ENCODE results near the gene ZBED4.

Gene ZBED4

DNA sequence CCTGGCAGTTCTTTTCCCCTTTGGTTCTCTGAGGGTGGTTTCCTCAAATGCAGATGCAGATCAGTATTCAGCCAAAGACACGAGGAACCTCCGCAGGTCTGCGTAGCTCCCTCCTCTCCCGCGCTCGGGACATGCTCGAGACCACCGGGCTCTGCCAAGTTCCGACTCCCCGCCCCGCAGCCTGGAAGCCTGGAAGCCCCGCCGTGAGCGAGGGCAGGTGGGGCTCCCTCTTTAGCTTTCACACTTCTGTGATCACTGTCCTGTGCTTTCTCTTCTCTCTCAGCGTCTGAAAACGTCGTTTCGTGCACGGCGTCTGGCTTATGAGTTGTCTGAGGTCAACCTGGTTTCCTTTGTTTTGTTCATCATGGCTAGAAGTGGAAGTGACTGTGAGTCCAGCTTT, 26.6 kb downstream of the ZBED4 start:
- DNase-seq (ENCODE audit: low spot score) = no peak

DNA sequence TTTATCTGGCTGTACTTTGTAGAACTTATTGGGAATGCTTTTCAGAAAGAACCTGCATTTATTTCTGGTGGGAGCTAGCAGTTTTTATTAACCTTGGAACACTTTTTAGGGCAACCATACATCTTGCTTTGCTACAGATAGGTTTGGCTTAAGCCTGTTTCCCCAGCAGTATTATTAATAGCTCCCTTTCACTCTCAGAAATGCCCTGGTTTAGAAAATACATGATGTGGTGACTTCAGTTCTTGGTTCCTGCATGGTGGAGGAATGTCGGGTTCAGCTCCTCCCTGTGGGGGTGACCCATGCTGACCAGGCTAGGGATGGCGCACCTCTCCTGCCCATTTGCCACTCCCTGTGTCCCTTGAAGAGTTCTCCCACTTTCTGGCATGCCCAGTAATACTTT, 28.2 kb downstream of the ZBED4 start:
- no peak for DNase-seq (ENCODE audit: low spot score)

DNA sequence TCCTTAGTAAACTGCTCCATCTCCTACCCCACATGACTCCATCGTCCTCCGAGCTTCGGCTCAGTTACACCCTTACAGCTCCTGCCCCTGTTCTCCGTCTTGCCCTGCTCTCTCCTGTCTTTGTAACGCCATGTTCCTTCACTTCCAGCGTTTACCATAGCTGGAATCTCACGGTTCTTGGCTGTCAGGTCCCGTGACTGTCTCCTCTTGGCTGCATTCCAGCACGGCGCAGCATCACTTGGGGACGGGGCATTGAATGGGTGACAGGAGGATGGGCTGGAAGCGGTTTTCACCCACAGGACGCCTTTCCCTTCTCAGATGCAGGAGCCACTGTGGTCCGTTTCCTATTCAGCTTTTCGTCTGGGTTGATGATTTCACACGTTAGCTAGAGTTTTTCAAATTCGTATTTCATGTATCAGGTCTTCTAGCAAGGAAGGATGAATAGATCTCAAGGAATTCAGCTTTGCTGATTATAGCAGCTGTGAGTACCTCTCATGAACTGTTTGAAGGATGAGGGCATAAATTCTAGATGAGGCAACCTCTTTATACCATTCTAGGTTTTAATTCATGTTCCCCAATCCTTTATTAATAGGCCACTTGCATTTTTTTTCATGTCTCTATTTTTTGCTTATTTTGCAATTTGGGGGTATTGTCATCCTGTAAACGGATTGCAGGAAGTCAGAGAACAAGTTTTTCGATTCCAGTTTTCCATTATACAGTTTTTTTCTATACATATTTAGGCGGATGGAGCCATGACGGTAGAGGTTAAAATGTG, 29.1 kb downstream of the ZBED4 start:
- DNase-seq (ENCODE audit: low spot score) = no peak

DNA sequence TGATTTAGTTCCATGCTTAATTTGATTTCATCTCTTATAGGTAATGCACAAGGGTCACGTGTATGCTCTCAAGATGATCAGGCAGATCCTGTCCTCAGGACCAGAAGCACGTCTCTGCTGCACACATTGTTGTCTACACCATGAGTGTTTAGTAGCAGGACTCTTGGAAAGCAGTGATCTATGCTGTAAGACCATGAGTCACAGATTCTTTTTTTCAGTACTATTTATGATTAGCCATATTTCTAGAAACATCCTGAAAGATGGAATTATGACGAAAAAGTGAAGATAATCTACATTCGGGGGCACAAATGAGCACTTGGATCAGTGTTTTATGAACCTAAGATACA, 29.6 kb downstream of the ZBED4 start:
- no peak for DNase-seq (ENCODE audit: low spot score)

DNA sequence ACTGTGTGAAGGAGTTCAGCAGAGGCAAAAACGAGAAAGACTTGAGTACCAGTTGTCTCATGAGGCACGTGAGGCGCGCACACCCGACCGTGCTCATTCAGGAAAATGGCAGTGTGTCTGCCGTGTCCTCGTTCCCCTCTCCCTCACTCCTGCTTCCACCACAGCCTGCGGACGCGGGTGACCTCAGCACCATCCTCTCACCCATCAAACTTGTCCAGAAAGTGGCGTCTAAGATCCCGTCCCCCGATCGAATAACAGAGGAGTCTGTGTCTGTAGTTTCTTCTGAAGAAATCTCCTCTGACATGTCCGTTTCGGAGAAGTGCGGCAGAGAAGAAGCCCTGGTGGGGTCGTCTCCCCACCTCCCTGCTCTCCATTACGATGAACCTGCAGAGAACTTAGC, 30.4 kb downstream of the ZBED4 start:
- DNase-seq (ENCODE audit: low spot score) = no peak

DNA sequence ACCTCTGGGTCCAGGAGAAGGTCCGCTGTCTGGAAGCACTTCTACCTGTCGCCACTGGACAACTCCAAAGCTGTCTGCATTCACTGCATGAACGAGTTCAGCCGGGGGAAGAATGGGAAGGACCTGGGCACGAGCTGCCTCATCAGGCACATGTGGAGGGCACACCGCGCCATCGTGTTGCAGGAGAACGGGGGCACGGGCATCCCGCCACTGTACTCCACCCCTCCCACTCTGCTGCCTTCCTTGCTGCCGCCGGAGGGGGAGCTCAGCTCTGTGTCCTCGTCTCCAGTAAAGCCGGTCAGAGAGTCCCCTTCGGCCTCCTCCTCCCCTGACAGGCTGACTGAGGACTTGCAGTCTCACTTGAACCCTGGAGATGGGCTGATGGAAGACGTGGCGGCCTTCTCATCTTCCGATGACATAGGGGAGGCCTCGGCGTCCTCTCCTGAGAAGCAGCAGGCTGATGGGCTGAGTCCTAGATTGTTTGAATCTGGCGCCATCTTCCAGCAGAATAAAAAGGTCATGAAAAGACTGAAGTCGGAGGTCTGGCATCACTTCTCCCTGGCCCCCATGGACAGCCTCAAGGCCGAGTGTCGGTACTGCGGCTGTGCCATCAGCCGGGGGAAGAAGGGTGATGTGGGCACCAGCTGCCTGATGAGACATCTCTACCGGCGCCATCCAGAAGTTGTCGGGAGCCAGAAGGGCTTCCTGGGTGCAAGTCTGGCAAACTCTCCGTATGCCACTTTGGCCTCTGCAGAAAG, 31.0 kb downstream of the ZBED4 start:
- DNase-seq (ENCODE audit: low spot score) = no peak

DNA sequence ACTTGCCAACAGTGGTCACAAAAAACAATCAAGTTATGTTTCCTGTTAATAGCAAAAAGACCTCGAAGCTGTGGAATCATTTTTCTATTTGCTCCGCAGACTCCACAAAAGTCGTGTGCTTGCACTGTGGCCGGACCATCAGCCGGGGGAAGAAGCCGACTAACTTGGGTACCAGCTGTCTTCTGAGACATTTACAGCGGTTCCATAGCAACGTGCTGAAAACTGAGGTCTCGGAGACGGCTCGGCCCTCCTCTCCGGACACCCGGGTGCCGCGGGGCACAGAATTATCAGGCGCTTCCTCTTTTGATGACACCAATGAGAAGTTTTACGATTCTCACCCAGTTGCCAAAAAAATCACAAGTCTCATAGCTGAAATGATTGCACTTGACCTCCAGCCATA, 31.6 kb downstream of the ZBED4 start:
- DNase-seq (ENCODE audit: low spot score) = no peak

DNA sequence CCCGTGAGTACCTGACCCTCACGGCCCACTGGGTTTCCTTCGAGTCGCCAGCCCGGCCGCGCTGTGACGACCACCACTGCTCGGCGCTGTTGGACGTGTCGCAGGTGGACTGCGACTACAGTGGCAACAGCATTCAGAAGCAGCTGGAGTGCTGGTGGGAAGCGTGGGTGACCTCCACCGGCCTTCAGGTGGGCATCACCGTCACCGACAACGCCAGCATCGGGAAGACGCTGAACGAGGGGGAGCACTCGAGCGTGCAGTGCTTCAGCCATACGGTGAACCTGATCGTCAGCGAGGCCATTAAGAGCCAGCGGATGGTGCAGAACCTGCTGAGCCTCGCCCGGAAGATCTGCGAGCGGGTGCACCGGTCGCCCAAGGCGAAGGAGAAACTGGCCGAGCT, 32.2 kb downstream of the ZBED4 start:
- no peak for DNase-seq (ENCODE audit: low spot score)

DNA sequence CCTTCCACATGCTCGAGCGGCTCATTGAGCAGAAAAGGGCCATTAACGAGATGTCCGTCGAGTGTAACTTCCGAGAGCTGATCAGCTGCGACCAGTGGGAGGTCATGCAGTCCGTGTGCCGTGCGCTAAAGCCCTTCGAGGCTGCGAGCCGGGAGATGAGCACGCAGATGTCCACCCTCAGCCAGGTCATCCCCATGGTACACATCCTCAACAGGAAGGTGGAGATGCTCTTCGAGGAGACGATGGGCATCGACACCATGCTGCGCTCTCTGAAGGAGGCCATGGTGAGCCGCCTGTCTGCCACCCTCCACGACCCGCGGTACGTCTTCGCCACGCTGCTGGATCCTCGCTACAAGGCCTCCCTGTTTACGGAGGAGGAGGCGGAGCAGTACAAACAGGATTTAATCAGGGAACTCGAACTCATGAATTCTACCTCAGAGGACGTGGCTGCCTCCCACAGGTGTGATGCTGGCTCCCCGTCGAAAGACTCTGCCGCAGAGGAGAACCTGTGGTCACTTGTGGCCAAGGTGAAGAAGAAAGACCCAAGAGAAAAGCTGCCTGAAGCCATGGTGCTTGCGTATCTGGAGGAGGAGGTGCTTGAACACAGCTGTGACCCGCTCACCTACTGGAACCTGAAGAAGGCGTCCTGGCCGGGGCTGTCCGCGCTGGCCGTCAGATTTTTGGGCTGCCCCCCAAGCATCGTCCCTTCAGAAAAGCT, 32.9 kb downstream of the ZBED4 start:
- no peak for DNase-seq (ENCODE audit: low spot score)

DNA sequence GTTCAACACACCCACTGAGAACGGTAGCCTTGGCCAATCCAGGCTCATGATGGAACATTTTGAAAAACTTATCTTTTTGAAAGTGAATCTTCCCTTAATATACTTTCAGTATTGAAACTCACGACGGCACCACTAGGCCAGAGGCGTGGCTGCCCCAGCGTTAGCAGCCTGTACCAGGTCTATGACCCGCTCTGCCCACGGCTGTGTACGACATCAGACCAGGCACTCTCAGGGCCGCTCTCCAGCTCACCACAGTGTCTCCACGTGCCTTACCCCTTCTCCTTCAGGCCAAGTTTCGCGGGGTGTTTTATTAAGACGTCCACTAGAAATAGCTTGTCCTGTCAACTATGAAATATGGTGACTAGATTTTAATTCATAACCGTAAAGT, 33.4 kb downstream of the ZBED4 start:
- DNase-seq (ENCODE audit: low spot score) = no peak

DNA sequence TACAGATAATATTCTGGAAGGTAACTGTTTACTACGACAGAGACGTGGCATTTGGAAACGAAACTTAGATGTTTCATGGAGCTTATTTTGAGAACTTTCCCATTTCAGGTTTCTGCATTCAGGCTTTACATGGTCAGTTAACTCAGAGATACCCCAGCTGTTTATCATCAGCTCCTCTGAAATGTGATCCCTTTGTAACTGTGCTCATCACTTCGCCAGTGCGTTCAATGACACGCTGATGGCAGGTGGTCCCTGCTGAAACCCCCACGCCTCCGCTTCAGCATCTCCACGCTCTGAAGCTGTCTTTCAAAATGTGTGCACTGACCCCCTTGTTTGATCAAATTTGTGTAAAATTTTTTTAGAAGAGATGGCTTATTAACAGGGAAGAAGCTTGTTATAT, 34.1 kb downstream of the ZBED4 start:
- DNase-seq (ENCODE audit: low spot score) = no peak

DNA sequence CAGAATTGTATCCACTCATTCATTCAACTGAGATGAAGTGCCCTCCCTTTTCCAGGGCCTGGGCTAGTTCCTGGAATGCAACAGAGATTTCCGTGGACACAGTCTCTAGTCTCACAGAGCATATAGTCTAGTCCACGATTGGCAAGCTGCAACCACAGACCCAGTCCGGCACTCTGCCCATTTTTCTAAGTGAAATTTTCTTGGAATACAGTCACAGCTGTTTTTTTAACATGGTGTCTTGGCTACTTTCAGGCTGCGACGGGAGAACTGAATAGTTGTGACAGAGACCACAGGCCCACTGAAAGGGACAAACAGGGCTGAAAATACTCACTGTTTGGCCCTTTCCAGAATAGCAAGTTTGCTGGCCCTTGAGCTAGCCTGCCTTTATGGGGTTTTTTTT, 35.4 kb downstream of the ZBED4 start:
- no peak for DNase-seq (ENCODE audit: low spot score)

DNA sequence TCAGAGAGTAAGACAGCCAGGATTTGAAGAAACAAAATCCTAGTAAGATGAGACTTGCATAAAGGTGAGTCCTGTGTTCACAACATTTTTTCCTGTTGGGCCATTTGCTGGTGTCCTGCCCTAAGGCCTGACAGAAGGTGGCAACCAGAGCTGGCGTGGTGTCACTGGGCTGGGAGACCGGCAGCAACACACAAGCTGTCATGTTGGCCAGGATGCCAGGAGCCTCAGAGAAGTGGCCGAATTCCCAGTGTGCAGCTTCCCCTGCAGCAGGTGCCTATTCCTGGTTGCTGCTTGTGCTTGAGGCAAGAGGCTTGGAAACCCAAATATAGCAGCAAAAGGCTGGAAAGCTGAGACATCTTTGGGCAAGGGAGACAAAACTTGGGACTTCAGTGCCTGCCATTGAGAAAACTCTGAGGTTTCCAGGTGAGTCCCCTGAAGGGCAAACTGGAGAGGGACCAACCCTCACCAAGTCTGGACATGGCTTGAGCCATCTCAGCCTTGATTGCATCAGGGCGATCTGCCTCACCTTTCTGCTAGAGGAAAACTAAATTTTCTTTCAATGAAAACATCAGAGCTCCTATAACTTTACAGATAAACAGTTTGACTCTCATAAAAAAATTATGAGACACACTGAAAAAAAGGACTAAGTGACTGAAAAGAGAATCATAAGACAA, 38.7 kb downstream of the ZBED4 start:
- DNase-seq (ENCODE audit: low spot score) = no peak

DNA sequence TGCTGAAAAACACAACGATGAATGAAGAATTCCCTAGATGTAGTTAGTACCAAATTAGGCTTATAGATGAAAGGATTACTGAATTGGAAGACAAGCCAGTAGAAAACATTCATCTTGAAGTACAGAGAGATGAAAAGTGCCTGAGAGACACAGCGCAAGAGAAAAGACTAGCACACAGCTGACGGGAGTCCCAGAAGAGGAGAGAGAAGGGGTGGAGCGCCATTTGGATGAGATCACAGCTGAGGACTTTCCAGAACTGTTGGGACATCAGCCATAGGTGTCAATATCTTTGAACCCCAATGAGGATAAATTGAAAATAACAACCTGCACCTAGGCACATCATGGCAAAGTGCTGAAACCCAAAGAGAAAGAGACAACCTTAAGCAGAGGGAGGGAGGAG, 39.4 kb downstream of the ZBED4 start:
- no peak for DNase-seq (ENCODE audit: low spot score)

DNA sequence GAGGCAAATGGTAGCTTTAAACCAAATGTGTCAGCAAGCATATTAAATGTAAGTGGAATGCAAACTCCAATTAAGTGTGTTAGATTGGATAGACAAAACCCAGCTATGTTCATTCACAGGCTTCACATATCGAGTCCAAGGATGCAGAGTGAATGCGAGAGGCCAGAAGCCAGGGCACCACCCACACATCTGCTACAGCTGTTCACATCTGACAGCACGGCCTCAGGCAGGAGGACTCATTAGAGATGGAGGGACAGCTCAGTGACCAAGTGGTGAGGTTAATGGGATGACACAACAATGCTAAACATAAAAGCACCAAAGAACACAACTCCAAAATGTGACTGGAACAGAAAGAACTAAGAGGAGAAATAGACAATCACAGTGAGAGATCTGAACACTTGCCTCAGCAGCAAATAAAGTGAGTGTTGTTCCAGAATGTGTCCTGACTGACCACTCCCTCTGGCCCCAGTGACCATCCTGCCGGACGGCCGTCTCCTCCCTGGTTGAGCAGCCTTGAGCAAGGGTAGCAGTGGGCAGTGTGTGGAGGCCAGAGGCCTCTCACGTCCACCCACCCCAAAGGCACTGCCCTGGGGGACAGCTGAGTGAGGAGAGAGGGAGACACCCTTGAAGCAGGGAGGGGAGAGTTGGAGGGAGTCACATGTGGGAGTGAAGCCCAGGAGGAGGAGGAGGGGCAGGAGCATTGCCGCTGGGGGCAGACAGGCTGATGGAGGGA, 40.8 kb downstream of the ZBED4 start:
- no peak for DNase-seq (ENCODE audit: low spot score)

DNA sequence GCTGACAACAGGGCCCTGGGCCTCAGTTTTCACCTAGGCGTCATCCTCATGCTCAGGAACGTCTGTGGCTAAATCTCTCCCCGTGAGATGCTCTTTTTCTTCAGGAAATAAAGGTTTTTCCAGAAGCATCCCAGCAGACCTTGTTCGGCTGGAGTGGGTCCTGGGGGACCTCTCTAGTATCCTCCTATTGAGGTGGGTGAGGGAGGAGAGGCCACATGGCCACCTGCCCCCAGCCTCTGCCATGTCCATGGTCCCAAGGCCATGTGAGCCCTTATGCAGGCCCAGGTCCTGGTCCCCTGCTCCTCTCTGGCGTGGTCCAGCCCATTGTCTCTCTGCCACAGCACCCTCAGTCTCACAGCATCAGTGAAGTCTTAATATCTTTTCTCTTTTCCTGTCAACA, 42.6 kb downstream of the ZBED4 start:
- DNase-seq (ENCODE audit: low spot score) = no peak

DNA sequence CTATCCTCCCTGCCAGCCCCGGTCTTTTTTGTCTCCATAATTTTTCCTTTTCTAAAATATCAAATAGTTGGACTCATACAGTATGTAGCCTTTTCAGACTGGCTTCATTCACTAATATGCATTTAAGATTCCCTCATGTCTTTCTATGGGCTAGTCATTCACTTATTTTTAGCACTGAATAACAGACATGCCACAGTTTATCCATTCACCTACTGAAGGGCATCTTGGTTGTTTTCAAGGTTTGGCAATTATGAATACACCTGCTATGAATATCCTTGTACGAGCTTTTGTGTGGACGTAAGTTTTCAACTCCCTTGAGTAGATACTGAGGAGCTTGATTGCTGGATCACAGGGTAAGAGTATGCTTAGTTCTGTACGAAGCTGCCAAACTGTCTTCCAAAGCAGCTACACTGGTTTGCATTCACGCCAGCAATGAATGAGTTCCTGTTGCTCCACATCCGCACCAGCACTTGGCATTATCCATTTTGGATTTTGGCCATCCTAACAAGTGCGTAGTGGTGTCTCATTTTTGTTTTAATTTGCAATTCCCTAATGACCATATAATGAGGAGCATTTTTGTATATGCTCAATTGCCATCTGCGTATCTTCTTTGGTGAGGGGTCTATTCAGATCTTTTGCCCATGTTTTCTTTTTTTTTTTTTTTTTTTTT, 43.5 kb downstream of the ZBED4 start:
- no peak for DNase-seq (ENCODE audit: low spot score)

DNA sequence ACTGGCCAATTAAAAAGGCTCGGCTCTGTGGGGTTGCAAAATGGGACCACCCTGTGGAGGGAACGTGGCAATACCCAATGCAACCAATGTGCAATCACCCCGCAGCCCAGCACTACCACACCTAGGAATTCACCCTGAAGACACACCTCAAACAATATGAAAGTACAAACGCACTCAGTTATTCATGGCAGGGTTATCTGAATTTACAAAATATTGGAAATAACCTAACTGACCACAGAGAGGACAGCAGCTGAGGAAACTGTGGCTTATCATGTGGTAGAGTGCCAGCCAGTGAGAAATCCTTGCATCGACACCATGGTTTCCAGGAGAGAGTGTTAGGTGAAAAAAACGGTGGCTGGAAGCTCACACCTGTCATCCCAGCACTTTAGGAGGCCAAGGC, 45.9 kb downstream of the ZBED4 start:
- DNase-seq (ENCODE audit: low spot score) = no peak

DNA sequence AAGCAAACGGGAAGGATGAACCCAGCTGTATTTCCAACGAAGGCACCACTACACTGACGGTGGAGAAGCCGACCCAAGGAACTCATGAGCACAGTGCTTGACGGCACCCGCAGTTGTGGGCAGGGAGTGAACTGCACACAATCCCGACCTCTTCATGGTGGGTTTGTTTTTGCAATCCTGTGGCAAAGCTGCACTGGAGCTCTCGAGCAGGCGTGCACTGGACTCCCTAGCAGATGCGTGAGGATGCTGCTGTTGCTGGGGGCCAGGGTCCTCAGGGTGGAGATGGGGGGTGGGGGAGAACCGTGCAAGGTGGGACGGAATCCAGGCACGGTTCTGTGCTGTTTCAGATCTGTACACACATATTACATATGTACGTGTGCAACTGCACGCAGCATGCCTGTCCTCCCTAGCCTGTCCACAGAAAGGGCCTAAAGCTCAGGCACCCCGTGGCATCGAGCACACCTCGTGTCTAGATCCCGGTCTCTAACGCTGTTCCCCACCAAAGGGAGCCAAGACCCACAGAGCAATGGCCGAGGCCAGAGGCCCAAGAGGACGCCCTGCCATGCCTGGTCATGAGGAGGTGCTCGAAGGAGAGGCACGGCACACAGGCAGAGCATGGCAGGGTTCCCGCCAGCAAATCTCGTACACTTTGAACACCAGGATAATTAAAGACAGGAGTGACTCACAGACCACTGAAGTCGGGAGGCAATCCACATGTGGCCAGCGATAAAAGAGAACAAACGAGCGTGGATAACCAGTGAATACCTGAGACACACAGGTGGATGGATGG, 47.0 kb downstream of the ZBED4 start:
- DNase-seq (ENCODE audit: low spot score) = no peak

DNA sequence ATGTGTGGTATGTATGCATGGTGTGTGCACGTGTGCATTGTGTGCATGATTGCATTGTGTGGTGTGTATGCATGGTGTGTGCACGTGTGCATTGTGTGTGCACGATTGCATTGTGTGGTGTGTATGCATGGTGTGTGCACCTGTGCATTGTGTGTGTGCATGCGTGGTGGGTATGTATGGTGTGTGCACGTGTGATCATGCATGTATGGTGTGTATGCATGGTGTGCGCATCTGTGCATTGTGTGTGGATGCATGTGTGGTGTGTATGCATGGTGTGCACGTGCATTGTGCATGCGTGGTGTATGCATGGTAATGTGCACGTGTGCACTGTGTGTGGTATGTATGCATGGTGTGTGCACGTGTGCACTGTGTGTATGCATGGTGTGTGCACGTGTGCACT, 47.8 kb downstream of the ZBED4 start:
- no peak for DNase-seq (ENCODE audit: low spot score)
